ENCODE results near the gene AK1.

AK1 gene

DNA sequence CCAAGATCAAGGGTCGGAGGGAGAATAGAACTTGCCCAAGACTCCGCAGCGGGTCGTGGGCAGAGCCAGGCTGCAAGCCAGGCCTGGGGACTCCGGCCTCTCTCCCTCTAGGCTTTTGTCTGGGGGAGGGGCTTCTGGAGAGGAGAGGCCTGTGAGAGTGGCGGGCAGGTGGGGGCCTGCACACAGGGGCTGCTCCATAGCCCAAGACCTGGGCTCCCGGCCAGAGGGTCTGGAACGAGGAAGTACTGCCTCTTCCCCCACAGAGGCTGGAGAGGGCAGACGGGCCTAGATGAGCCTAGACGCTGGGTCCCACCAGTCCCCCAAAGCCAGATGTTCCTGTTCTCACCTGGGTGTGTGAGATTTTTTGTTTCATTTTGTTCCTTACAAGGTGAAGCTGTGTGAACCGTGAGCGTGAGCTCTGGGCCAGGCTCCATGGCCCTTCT lies 27.1 kb upstream of the AK1 start:
- ATAC-seq (replicated peaks) (no peak), DNase-seq (no peak)
- no peaks in the 10 kb centered on the region for H3K9me3 Mint-ChIP-seq
- H3K4me1 Mint-ChIP-seq (ENCODE audit: low read depth in 2 of 2) = peaks cover 36 to 41% of the 10 kb centered on the region in 2 donors
- peak overlapping the region; percentile 93 to 95 for H3K4me3 Mint-ChIP-seq
- no peaks in the 10 kb centered on the region for H3K27me3 Mint-ChIP-seq
- peak overlapping the region; percentile 99 to 100 for H3K27ac Mint-ChIP-seq
- H3K36me3 Mint-ChIP-seq (ENCODE audit: insufficient read depth) = peaks cover 52% of the 10 kb centered on the region

DNA sequence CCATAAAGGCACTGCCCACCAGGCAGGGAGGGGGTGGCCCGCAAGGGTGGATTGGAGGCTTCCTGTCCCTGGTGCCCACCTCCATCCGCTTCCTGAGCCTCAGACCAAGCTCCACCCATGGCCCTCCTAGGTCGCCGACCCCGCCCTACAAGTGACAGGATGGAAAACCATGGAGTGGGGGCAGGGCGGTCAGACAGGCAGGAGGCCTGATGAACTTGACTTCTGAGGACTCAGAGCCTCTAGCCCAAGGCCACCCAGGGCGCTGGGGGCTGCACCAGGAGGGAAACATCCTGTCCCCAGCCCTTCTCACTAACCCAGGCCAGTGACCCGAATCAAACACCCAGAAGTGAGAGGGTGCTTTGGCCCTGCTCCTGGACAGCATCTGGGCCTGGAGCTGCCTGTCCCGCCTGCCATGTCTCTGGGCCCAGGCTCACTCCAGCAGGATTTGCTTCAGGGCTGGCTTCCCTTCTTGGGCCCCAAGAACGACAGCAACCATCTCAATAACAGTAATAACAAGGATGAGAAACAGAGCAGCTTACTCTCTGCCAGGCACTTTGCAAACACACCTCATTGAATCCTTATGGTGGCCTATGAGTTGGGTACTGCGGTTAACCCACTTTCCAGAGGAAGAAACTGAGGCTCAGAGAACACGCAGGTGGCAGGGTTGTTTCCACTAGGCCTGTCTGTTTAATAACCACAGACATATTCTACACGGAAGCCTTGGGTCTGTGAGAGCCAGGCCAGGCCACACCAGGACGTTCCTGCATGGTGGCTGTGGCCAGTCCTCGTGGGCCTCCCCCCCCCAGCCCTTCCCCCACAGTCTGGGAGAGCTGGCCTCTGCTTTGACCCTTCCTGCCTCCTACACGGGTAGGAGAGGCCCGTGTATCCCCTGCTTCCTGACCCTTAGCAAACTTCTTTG lies 26.3 kb upstream of the AK1 start:
- no peak for ATAC-seq (replicated peaks)
- peaks cover 36 to 41% of the 10 kb centered on the region in 2 donors for H3K4me1 Mint-ChIP-seq (ENCODE audit: low read depth in 2 of 2)
- H3K27ac Mint-ChIP-seq = peak overlapping the region; percentile 99 to 100
- DNase-seq = peak in 1 of 3 experiments; percentile 46
- no peaks in the 10 kb centered on the region for H3K9me3 Mint-ChIP-seq
- H3K4me3 Mint-ChIP-seq = peak overlapping the region; percentile 93 to 95
- peaks cover 52% of the 10 kb centered on the region for H3K36me3 Mint-ChIP-seq (ENCODE audit: insufficient read depth)
- no peaks in the 10 kb centered on the region for H3K27me3 Mint-ChIP-seq

DNA sequence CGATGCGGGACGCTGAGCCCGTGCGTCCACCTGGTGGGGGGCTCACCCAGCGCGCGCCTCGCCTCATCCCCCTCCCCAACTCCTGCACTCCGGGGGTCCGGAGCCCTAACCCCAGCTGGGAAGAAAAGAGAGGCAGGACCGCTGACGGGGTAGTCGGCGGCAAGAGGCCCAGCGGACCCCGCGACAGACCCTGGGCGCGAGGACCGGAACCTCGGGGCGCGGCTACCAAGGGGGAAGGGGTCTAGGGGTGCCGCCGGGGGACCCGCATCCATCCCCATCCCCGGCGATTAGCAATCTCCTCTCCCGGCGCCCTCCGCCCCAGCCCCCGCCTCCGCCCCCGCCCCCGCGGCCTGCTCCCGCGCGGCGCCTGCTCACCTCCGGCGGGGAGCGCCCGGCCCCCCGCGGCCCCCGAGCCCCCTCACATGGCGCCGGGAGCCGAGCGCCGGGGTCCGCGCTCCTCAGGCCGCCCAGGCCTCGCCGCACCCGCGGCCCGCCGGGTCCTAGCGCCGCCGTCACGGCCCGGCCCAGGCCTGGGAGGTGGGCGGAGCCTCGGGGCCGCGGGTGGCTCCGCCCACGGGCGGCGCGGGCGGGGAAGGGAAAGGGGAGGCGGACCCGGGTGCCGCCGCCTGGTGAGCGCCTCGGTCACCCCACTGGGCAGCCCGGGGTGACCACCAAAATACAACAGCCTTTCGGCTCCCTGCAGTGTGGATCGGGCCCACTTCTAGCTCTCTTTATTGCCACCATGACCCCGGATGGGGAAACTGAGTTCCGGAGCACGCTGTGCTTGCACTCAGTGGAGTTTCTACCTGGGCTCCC lies 21.9 kb upstream of the AK1 start, which contains the start of gene ST6GALNAC6:
TSS of gene ST6GALNAC6 (minus strand) at position 476 of the 816 bp plus-strand sequence. CDS start 1,622 bp downstream, outside the sequence.
- ATAC-seq (replicated peaks) = peak; percentile 82
- Mint-ChIP-seq H3K27ac (peak within 1 kb of the TSS; percentile 94), H3K4me1 (ENCODE audit: low read depth in 2 of 2) (peaks cover 26 to 40% of the 10 kb centered on the region in 2 donors), H3K4me3 (peak within 1 kb of the TSS; percentile 90 to 94), H3K27me3 (no peaks in the 10 kb centered on the region), H3K9me3 (no peaks in the 10 kb centered on the region), H3K36me3 (ENCODE audit: insufficient read depth) (peaks cover 45% of the 10 kb centered on the region)
- peak; percentile 52 to 64 (median 58) for DNase-seq

DNA sequence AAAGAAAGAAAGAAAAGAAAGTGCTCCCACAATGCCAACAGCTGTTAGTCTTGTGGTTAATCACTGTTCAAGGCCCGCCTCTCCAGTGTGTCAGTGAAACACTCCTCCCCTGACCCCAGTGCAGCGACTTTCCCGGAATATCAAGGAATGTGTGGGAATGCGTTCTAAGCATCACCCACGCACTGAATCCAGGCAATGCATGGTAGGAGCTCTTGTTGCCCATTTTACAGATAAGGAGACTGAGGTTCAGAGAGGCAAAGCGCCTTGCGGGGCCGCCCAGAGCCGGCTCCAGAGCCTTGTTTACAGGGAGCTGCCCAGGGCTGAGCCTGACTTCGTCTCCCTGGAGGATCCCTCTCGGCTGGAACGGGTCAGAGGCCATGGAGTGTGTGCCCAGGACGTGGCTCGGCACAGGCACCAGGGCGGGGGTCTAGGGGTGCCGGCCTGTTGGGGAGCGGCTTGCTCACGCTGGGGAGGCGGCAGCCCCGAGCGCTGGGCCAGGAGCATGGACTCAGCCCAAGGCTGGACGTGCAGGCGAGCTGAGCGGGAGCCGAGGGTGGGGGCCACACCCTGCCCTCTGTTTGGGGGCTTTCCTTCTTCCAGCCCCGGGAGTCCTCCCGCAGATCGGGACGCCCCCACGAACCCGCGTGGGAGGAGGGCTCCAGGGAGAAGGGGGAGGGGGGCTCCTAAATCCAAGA lies 21.1 kb upstream of the AK1 start:
- no peak for DNase-seq
- ATAC-seq (replicated peaks) = peak; percentile 23
- Mint-ChIP-seq H3K27me3 (no peaks in the 10 kb centered on the region), H3K27ac (peak overlapping the region; percentile 94), H3K36me3 (ENCODE audit: insufficient read depth) (peaks cover 45% of the 10 kb centered on the region), H3K9me3 (no peaks in the 10 kb centered on the region), H3K4me3 (peak overlapping the region; percentile 90 to 94), H3K4me1 (ENCODE audit: low read depth in 2 of 2) (peaks cover 28 to 35% of the 10 kb centered on the region in 2 donors)

DNA sequence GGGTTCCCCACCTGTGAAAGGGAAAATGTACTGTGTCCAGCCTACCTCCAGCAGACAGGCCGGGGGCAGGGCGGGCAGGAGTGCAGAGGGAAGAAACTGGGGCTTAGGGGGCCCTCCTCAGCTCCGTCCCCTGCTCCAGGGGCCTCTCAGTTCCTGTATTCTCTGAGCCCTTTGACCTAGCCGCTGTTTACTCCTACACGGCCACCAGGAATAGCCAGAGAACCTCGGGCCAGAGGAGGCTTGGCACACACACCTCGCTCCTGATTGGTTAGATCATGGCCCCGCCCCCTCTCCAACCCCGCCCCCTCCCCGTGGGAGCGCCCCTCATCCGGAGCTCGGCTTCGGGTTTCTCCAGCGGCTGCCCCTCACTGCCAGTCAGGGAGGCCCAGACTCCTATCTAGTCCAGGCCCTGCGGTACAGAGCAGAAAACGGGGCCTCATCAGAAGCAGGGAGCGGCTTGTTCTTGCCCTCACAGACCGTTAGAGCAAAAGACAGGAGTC lies 19.8 kb upstream of the AK1 start:
- Mint-ChIP-seq H3K27ac (peak overlapping the region; percentile 28 to 94), H3K9me3 (no peaks in the 10 kb centered on the region), H3K36me3 (ENCODE audit: insufficient read depth) (peaks cover 49% of the 10 kb centered on the region), H3K4me1 (ENCODE audit: low read depth in 2 of 2) (peaks cover 23 to 34% of the 10 kb centered on the region in 2 donors), H3K27me3 (no peaks in the 10 kb centered on the region), H3K4me3 (peak overlapping the region; percentile 90 to 94)
- DNase-seq (no peak), ATAC-seq (replicated peaks) (no peak)

DNA sequence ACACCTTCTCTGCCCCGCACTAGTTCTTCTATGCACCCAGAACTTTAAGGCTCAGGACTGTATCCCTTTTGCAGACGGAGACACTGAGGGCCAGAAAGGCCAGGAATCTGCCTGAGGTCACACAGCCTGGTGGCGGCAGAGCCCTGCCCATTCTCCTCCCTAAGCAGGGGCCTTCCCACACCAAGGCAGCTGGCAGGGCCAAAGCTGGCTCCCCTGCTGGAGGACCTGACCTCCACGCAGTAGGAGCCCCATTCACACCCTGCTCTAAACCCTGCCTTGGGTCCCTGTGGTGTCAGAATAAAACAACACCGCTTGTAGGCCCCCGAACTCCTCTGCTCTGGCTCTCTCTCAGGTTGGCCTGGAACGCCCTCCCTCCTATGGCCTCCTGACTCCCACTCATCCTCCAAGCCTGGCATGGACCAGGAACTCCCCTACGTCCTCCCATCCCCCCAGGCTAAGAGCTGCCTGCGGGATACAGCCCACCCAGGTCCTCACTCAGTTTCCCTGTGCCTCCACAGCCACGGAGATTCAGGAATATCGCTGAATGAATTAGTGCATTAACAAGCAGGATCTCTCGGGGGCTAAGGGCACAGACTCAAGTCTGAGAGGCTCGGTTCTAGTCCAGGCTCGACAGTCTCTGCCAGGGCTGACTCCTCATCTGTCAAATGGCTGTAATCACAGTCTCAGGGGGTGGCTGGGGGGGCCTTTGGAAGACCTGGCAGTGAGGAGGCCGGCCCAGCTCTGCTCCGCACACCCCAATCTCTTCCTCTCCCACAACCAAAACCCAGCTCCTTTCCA lies 19.1 kb upstream of the AK1 start:
- Mint-ChIP-seq H3K4me3 (peak overlapping the region in 1 of 2 donors; percentile 94), H3K27ac (peak overlapping the region; percentile 28 to 84), H3K4me1 (ENCODE audit: low read depth in 2 of 2) (peaks cover 24 to 31% of the 10 kb centered on the region in 2 donors), H3K27me3 (no peaks in the 10 kb centered on the region), H3K36me3 (ENCODE audit: insufficient read depth) (peaks cover 49% of the 10 kb centered on the region), H3K9me3 (no peaks in the 10 kb centered on the region)
- ATAC-seq (replicated peaks) = no peak
- no peak for DNase-seq

DNA sequence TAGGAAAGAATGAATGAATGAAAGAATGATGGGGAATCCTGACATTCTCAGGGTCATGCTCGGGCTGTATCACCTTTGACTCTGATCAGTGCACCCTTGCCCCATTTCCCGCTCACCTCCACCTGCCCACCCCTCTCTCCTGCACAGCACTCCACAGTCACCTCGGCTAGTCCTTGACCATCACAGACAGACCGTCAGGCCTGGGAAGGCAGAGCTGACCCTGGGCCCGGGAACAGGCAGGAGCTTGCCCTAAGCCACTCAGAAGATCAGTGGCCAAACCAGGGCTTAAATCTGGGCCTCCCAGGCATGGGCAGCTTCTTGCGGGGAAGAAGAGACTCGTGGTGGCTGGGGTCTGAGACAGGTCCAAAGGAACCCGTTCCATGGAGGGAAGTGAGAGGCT lies 18.3 kb upstream of the AK1 start:
- H3K27ac Mint-ChIP-seq = peak overlapping the region in 1 of 2 donors; percentile 84
- H3K27me3 Mint-ChIP-seq = no peaks in the 10 kb centered on the region
- no peak overlapping the region for H3K4me3 Mint-ChIP-seq
- peaks cover 22 to 31% of the 10 kb centered on the region in 2 donors for H3K4me1 Mint-ChIP-seq (ENCODE audit: low read depth in 2 of 2)
- peaks cover 48% of the 10 kb centered on the region for H3K36me3 Mint-ChIP-seq (ENCODE audit: insufficient read depth)
- no peak for ATAC-seq (replicated peaks)
- DNase-seq = no peak
- H3K9me3 Mint-ChIP-seq = no peaks in the 10 kb centered on the region

DNA sequence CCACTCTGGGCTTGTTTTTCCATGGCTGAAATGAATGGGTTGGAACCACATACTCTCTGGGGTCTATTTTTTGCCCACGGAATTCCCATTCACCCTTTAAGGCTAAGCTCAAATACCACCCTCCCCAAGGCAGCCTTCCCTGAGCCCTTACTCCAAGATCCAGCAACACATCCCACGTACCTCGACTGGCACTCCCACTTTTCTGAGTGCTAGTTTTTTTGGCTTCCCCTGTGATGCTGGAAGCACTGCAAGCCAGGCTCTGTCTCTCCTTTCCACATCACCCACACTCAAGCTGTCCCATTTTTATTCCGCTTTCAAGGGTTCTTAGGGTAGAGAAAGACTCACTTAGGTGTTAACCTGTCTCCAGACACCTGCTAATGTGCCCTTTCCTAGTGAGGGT lies 15.9 kb upstream of the AK1 start:
- ATAC-seq (replicated peaks) (no peak), DNase-seq (no peak)
- H3K36me3 Mint-ChIP-seq (ENCODE audit: insufficient read depth) = peaks cover 63% of the 10 kb centered on the region
- no peak overlapping the region for H3K27ac Mint-ChIP-seq
- H3K9me3 Mint-ChIP-seq = no peaks in the 10 kb centered on the region
- H3K27me3 Mint-ChIP-seq = no peaks in the 10 kb centered on the region
- H3K4me1 Mint-ChIP-seq (ENCODE audit: low read depth in 2 of 2) = peaks cover 23 to 31% of the 10 kb centered on the region in 2 donors
- no peak overlapping the region for H3K4me3 Mint-ChIP-seq

DNA sequence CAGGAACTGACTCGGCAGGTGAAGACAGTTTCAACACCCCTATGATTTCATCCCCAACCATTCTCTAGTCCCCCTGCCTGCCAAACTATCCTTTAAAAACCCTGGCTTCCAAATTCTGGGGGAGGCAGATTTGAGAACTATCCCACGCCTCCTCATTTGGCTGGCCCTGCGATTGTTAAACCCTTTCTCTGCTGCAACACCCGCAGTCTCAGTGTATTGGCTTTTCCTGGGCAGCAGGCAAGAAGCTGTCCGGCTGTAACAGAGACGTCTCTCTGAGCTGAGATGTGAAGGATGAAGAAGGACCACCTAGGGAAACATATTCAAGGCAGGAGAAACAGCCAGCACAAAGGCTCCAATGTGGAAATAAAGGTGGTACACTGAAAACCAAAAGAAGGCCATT lies 15.4 kb upstream of the AK1 start:
- Mint-ChIP-seq H3K27ac (peak overlapping the region; percentile 31 to 79), H3K4me3 (no peak overlapping the region), H3K36me3 (ENCODE audit: insufficient read depth) (peaks cover 67% of the 10 kb centered on the region), H3K4me1 (ENCODE audit: low read depth in 2 of 2) (peaks cover 23 to 29% of the 10 kb centered on the region in 2 donors), H3K9me3 (no peaks in the 10 kb centered on the region), H3K27me3 (no peaks in the 10 kb centered on the region)
- DNase-seq = no peak
- no peak for ATAC-seq (replicated peaks)

DNA sequence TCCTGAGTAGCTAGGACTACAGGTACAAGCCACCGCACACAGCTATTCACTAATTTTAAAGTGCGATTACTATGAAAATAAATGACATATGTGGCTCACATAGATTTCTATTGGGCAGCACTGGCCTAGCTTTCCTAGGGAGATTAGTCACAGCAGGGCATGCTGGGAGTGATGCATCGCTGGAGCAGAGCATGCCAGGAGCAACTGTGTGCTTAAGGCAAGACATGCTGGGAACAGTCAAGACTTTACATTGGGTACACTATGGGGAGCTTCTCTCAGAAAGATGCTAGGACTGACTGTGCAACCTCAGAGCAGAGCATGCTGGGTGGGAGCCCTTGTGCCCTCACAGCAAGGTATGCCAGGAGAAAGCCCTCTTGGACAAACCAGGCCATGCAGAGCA lies 12.6 kb upstream of the AK1 start:
- H3K27ac Mint-ChIP-seq = no peak overlapping the region
- peaks cover 18 to 19% of the 10 kb centered on the region in 2 donors for H3K4me1 Mint-ChIP-seq (ENCODE audit: low read depth in 2 of 2)

DNA sequence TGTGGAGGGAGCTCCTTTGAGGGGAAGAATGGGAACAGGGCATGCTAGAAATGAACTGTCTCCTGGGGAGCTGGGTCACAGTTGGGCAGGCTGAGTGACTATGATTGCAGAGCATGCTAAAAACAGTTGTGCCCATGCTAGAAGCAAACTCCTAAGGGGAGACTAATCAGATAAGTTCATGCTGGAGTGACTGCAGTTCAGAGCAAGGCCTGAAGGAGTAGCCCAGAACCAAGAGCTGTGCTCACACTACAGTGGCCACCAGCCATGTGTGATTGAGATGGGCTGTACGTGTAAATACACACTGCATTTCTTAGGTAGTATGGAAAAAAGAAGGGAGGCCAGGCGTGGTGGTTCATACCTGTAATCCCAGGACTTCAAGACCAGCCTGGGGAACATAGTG lies 10.3 kb upstream of the AK1 start:
- H3K27me3 Mint-ChIP-seq = no peaks in the 10 kb centered on the region
- H3K4me3 Mint-ChIP-seq = no peak overlapping the region
- no peaks in the 10 kb centered on the region for H3K9me3 Mint-ChIP-seq
- peaks cover 19 to 24% of the 10 kb centered on the region in 2 donors for H3K4me1 Mint-ChIP-seq (ENCODE audit: low read depth in 2 of 2)
- peaks cover 60% of the 10 kb centered on the region for H3K36me3 Mint-ChIP-seq (ENCODE audit: insufficient read depth)
- DNase-seq = no peak
- H3K27ac Mint-ChIP-seq = no peak overlapping the region
- ATAC-seq (replicated peaks) = peak; percentile 42

More for the DNA sequence above, 12.6 kb upstream of the AK1 start:
- H3K9me3 Mint-ChIP-seq = no peaks in the 10 kb centered on the region
- ATAC-seq (replicated peaks) (no peak), DNase-seq (no peak)
- peaks cover 82% of the 10 kb centered on the region for H3K36me3 Mint-ChIP-seq (ENCODE audit: insufficient read depth)
- H3K27me3 Mint-ChIP-seq = no peaks in the 10 kb centered on the region
- H3K4me3 Mint-ChIP-seq = no peak overlapping the region

DNA sequence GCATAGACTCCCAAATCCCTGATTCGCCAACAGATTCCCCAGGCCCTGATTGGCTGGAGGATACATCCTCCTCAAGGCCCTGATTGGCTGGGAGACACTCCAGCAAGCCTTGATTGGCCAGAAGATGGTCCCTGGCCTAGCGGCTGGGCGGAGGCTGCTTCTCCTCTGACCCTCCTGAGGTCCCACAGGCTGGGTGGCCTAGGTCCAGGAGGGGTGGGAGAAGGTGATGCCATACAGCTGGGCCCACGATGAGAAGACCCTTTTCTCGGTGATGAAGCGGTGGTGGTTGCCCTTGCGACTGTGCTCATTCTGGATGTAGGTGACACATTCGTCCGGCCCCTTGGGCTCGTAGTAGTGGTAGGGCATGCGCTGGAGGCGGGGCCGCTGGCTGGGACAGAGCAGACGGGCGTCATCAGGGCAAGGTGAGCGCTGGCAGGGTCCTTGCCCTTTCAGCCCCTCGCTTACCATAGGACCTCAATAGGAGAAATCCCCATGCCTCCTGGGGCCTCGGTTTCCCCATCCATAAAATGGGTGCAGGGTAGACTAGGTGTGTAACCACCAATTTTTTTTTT lies 9.0 kb upstream of the AK1 start:
- H3K27ac Mint-ChIP-seq = peak overlapping the region; percentile 46 to 52
- H3K4me1 Mint-ChIP-seq (ENCODE audit: low read depth in 2 of 2) = peaks cover 23 to 26% of the 10 kb centered on the region in 2 donors
- H3K4me3 Mint-ChIP-seq = no peak overlapping the region
- ATAC-seq (replicated peaks) (no peak), DNase-seq (no peak)
- no peaks in the 10 kb centered on the region for H3K9me3 Mint-ChIP-seq
- peaks cover 57% of the 10 kb centered on the region for H3K36me3 Mint-ChIP-seq (ENCODE audit: insufficient read depth)
- H3K27me3 Mint-ChIP-seq = no peaks in the 10 kb centered on the region
